Activated CD8-positive, alpha-beta memory T cell treated with anti-CD3 and anti-CD28 coated beads for 24 hours (primary cell): ENCODE results near the gene RILPL2.
A peak's percentile ranks its signal among the peaks of the same experiment; 100 is the strongest.
"Not testable (repeated sequence)": the region's sequence is repeated elsewhere in the genome, so short reads cannot be mapped to it uniquely, and the experiment has no call there.

Experiments used
- DNase-seq: peaks from one replicate; pipeline ENCODE4 v3.0.0-alpha.2; 2020

The RILPL2 gene

GRCh38 chr12:123401753-123402683, 34.5 kb downstream of the RILPL2 start:
- DNase-seq = no peak

- DNase-seq = no peak
These were observed 37.2 kb downstream of the RILPL2 start for GRCh38 chr12:123399255-123399617.

GRCh38 chr12:123398550-123399254, 37.8 kb downstream of the RILPL2 start:
- DNase-seq = no peak

- no peak for DNase-seq
These were observed 38.3 kb downstream of the RILPL2 start for GRCh38 chr12:123398177-123398549.

GRCh38 chr12:123397400-123397799, 39.1 kb downstream of the RILPL2 start:
- DNase-seq = no peak

- DNase-seq = no peak
These were observed 39.5 kb downstream of the RILPL2 start for GRCh38 chr12:123396954-123397353.

- no peak for DNase-seq
These were observed 39.9 kb downstream of the RILPL2 start for GRCh38 chr12:123396543-123396942.

GRCh38 chr12:123395236-123395635, 41.2 kb downstream of the RILPL2 start:
- no peak for DNase-seq

- no peak for DNase-seq
These were observed 42.7 kb downstream of the RILPL2 start for GRCh38 chr12:123393747-123394146.

- DNase-seq = no peak
These were observed 44.7 kb downstream of the RILPL2 start for GRCh38 chr12:123391546-123392343.

- no peak for DNase-seq
These were observed 45.7 kb downstream of the RILPL2 start for GRCh38 chr12:123390498-123391426.

GRCh38 chr12:123389560-123390351, 46.7 kb downstream of the RILPL2 start:
- DNase-seq = peak; percentile 73

GRCh38 chr12:123388951-123389559, 47.4 kb downstream of the RILPL2 start:
- DNase-seq = no peak

- peak; percentile 88 for DNase-seq
These were observed 48.1 kb downstream of the RILPL2 start for GRCh38 chr12:123388177-123388950.

- DNase-seq = no peak
These were observed 48.8 kb downstream of the RILPL2 start for GRCh38 chr12:123387508-123388176.

- DNase-seq = not testable (repeated sequence)
These were observed 50.9 kb downstream of the RILPL2 start for GRCh38 chr12:123385536-123385935.

GRCh38 chr12:123384994-123385376, 51.5 kb downstream of the RILPL2 start:
- no peak for DNase-seq

GRCh38 chr12:123384318-123384993, 52.0 kb downstream of the RILPL2 start:
- DNase-seq = no peak

- no peak for DNase-seq
These were observed 53.8 kb downstream of the RILPL2 start for GRCh38 chr12:123382684-123383083.
